ENCODE data around the gene PTPN5.
"Not testable (repeated sequence)": the region's sequence is repeated elsewhere in the genome, so short reads cannot be mapped to it uniquely, and the experiment has no call there.

Gene PTPN5

DNA sequence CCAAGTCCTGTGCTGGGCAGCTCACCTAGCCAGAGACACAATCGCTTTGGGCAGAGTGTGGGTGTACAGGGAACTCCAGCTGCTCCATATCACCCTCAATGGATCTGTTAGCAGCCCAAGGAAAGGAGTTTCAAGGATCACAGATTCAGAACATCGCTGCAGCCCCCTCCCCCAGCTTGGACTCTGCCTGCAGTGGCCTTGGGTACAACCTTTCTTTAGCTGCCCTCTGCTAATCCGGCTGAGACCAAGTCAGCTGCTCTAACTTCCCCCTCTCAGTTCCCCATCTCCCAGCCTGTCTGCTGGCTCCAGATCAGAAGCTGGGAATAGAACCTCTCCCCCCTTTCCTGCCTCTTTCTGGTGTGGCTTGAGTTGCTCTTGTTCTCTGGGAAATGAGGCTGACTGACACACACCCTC lies 91.7 kb downstream of the PTPN5 start:
- H3K4me3 ChIP-seq (ENCODE audit: control insufficient read depth, low read depth, low read length): no peak overlapping the region
- TF ChIP-seq, protein P1, sequence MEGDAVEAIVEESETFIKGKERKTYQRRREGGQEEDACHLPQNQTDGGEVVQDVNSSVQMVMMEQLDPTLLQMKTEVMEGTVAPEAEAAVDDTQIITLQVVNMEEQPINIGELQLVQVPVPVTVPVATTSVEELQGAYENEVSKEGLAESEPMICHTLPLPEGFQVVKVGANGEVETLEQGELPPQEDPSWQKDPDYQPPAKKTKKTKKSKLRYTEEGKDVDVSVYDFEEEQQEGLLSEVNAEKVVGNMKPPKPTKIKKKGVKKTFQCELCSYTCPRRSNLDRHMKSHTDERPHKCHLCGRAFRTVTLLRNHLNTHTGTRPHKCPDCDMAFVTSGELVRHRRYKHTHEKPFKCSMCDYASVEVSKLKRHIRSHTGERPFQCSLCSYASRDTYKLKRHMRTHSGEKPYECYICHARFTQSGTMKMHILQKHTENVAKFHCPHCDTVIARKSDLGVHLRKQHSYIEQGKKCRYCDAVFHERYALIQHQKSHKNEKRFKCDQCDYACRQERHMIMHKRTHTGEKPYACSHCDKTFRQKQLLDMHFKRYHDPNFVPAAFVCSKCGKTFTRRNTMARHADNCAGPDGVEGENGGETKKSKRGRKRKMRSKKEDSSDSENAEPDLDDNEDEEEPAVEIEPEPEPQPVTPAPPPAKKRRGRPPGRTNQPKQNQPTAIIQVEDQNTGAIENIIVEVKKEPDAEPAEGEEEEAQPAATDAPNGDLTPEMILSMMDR (IDR thresholded peaks at IDR 0.05; ENCODE audit: control insufficient read depth, insufficient read depth, low read depth, low read length, missing control alignments): no peak
- DNase-seq (ENCODE audit: low read depth): no peak

DNA sequence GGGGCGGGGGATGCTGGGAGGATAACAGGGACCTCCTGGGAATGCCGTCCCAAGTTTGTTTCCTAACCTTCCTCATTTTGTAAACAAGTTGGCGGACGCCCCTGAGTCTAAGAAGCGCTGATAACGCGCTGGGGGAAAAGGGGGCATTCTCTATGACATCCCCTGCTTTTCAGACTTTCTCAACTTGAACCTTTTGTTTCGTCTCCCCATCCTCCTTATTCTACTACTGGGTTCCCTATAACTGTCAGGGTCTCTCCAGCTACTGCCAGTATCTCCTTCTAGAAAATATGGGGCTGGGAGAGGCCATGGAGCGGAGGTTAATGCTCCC lies 92.4 kb downstream of the PTPN5 start:
- DNase-seq (ENCODE audit: low read depth): no peak
- H3K4me3 ChIP-seq (ENCODE audit: control insufficient read depth, low read depth, low read length): peak overlapping the region; percentile 51
- TF ChIP-seq, protein P1 (IDR thresholded peaks at IDR 0.05; ENCODE audit: control insufficient read depth, insufficient read depth, low read depth, low read length, missing control alignments): no peak

DNA sequence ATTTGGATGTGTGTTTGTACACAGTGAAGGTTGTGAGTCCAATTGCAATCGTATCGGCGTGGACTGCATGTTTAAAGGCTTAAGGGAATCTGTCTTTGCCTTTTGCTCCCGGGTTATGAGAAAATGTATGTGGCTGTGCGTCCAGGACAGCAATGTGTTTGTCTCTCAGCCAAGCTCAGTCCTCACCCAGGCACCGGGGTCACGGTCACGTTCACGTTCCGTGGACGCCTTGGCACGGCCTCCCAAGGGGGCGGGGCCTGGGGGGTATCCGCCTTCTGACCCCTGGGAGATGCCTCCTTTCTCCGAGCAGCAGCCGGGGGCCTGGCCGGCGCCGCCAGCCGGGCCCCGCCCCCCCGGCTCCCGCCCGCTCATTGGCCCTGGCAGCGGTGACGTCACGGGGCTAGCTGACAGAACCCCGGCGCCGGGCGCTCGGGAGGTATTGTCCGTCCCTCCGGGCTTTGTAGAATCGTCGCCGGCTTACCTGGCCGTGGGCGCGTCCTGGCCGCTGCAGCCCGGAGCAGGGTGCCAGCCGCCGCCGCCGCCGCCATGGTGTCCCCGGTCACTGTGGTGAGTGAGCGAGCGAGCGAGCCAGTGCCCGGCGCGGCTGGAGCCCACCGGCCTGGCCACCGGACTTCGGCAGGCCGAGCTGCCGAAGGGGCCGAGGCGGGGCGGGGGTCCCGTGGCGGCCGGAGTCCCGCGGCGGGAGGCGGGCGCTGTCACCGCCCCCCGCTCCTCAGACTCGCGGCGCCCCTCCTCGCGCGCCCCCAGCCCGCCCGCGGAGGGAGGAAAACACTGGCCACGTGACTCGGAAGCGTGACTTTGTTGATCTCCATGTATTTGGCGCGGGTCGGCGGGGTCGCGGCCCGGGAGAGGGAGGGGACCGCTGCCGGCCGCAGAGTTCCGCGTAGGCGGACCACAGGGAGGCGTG lies 93.0 kb downstream of the PTPN5 start, which contains the start of gene TMEM86A:
TMEM86A (plus strand) TSS at position 439 of the 928 bp plus-strand sequence; CDS start at position 547, 108 bp downstream.
- H3K4me3 ChIP-seq (ENCODE audit: control insufficient read depth, low read depth, low read length): peak within 1 kb of the TSS; percentile 51
- TF ChIP-seq, protein P1 (IDR thresholded peaks at IDR 0.05; ENCODE audit: control insufficient read depth, insufficient read depth, low read depth, low read length, missing control alignments): no peak
- DNase-seq (ENCODE audit: low read depth): no peak

DNA sequence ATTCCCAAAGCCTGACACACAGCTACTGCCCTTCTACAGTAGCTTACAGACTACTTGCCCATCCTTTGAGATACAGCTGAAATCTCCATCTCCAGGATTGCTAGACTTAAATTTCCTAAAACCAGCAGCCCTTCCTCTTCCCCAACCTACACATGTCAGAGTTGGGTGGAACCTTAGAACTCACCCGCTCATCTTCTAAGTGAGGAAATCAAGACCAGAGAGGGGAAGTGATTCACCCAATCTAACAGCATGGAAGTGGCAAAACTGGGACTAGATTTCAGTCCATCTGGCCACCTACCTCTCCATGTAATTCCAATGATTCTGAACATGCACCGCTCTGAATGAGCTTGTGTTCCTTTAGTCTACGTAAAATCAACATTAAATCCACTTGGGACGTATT lies 94.0 kb downstream of the PTPN5 start:
- TF ChIP-seq, protein P1 (IDR thresholded peaks at IDR 0.05; ENCODE audit: control insufficient read depth, insufficient read depth, low read depth, low read length, missing control alignments): no peak
- no peak for DNase-seq (ENCODE audit: low read depth)
- H3K4me3 ChIP-seq (ENCODE audit: control insufficient read depth, low read depth, low read length): no peak overlapping the region

DNA sequence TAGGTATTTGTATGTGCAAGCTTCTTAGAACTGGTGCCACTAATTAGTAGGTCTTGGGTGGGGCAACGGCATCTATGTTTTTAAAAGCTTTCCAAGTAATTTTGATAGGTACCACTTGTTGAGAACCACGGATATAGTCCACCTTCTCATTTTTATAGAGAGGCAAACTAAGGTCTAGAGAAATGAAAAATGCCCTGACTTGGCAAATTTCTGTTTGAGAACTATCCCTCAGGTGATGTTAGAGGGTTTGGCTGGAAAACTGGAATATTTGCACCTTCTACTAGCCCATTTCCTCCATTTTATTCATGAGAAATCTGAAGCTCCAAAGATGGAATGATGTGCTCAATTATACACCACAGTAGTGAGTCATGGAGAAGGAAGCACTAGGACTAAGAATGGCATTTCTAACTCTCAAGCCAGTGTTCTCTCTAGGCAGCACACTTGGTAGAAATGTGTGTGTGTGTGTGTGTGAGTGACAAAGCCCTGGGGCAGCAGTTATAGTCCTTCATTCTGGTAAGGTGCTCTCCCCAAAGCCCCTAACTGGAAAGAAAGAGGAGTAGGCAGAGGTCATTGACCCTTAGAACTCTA lies 94.9 kb downstream of the PTPN5 start:
- TF ChIP-seq, protein P1 (IDR thresholded peaks at IDR 0.05; ENCODE audit: control insufficient read depth, insufficient read depth, low read depth, low read length, missing control alignments): no peak
- no peak overlapping the region for H3K4me3 ChIP-seq (ENCODE audit: control insufficient read depth, low read depth, low read length)
- DNase-seq (ENCODE audit: low read depth): no peak

DNA sequence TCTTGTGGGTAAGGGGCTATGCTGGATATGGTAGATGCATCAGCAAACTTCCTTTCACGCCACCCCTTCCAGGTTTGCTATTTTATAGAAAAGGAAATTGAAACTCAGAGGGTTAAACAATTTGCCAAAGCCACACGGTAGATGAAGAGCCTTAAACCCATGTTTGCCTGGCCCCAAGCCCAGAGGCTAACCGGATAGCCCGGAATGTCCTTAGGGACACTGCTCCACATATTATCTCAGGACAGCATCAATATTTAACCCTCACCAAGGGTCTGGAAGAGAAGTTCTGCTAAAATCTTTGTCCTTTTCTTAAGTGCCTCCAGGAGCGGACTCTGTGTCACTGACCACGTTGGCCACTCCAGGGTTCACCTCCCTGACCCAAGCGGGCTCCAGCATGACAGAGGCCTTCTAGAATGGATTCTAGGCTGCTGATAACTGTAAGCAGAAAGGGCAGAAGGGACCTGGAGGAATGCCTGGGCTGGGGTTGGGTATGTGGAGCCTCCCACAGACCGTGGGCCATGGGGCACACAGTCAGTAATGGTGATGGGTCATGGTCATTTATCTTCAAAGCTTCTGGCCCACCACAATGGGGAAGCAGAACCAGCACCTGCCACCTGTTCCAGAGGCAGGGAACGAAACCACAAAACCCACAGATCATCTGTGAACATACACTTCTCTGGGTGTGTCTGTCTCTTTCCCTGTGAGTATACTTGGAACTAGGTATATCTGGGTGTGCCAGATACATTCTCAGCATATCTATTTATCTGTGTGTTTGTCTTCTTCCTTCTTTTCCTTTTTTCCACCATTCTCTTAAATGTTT lies 98.4 kb downstream of the PTPN5 start:
- DNase-seq (ENCODE audit: low read depth): no peak
- TF ChIP-seq, protein P1 (IDR thresholded peaks at IDR 0.05; ENCODE audit: control insufficient read depth, insufficient read depth, low read depth, low read length, missing control alignments): no peak

DNA sequence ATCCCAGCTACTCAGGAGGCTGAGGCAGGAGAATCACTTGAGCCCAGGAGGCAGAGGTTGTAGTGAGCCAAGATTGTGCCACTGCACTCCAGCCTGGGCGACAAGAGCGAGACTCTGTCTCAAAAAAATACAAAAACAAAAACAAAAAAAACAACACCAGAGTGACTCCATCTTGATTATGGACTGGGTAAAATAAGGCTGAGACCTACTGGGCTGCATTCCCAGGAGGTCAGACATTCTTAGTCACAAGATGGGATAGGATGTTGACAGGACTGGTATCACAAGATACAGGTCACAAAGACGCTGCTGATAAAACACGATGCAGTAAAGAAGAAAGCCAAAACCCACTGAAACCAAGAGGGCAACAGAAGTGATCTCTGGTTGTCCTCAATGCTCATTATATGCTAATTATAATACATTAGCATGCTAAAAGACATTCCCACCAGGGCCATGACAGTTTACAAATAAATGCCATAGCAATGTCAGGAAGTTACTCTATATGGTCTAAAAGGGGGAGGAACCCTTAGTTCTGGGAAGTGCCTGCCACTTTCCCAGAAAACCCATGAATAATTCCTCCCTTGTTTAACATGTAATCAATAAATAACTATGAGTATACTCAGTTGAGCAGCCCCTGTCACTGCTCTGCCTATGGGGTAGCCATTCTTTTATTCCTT lies 100.0 kb downstream of the PTPN5 start:
- H3K4me3 ChIP-seq (ENCODE audit: control insufficient read depth, low read depth, low read length); DNase-seq (ENCODE audit: low read depth): not testable (repeated sequence)

More for the DNA sequence above, 98.4 kb downstream of the PTPN5 start:
- no peak overlapping the region for H3K4me3 ChIP-seq (ENCODE audit: control insufficient read depth, low read depth, low read length)
